Measurements from ENCODE around the gene GPC2.
"Not testable (repeated sequence)": the region's sequence is repeated elsewhere in the genome, so short reads cannot be mapped to it uniquely, and the experiment has no call there.

The GPC2 gene

GRCh38 chr7:100177045-100178001, at the start of gene GPC2, which contains the start of gene STAG3:
TSS of gene GPC2 (minus strand) at chr7:100177381. CDS start at chr7:100177199, 182 bp downstream.
TSS of gene STAG3 (plus strand) at chr7:100177918. CDS start at chr7:100180557, 2,639 bp downstream.
- peak; percentile 96 to 100 (median 99) for DNase-seq (ENCODE audit: low read depth in 2 of 3, low spot score in 1 of 3)

- not testable (repeated sequence) for DNase-seq (ENCODE audit: low read depth in 2 of 3, low spot score in 1 of 3)
These were observed 47.7 kb upstream of the GPC2 start for GRCh38 chr7:100224891-100225290.

DNA sequence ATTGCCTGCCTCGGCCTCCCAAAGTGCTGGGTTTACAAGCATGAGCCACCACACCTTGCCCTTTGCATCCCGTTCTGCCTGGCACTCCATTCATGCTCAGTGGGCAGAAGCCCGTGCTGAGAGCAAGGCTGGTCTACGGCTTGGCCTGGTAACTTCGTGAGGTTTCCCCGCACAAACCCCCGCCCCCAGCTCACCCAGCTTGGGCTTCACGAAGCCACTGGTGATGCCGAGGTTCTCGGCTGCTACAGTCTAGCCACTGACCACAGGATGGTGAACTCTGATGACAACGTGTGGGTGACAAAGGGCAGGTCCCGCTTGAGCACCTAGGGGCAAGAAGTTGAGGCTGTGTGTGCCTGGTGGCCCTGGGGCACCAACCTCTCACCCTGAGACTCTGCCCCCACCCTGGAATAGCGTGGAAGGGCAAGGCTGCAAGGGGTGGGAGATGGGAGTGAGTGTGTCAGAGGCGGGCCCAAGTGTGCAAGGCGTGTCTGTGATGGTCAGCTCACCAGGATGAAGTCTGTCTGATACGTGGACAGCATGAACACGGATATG, 46.3 kb upstream of the GPC2 start:
- not testable (repeated sequence) for DNase-seq (ENCODE audit: low read depth in 2 of 3, low spot score in 1 of 3)

DNA sequence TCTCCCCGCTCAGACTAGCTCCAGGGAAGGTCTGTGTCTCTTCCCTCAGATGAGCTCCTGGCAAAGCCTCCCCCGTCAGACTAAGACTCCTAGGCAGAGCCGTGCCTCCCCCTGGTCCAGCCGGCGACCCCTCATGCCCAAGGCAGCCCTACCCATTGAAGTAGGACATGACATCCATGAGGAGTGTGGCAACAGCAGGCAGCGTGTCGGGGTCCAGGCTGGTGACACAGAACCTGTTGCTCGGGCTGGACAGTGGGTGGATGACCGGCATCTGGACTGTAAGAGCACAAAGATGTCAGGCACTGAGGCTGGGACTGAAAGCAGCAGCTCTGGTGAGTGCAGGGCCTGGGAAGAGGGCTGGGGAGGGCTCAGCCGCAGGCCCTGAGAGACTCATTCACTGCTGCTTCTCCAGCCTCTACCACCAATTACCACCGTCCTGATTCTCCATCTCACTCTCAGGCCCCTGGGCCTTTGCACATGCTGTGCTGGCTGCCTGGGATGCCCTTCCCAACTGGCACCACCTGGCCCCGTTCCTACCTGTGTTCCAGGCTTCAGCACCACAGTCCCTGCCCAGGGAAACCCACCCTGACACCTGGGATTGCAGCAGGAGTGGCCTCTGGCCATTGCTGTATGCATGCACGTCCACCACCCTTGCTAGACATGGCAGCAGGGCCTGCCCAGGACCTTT, 45.4 kb upstream of the GPC2 start:
- DNase-seq (ENCODE audit: low read depth in 2 of 3, low spot score in 1 of 3), result no peak

GRCh38 chr7:100221767-100222444, 44.7 kb upstream of the GPC2 start:
- no peak for DNase-seq (ENCODE audit: low read depth in 2 of 3, low spot score in 1 of 3)

GRCh38 chr7:100221231-100221718, 44.1 kb upstream of the GPC2 start:
- peak; percentile 51 to 67 (median 67) for DNase-seq (ENCODE audit: low read depth in 2 of 3, low spot score in 1 of 3)

DNA sequence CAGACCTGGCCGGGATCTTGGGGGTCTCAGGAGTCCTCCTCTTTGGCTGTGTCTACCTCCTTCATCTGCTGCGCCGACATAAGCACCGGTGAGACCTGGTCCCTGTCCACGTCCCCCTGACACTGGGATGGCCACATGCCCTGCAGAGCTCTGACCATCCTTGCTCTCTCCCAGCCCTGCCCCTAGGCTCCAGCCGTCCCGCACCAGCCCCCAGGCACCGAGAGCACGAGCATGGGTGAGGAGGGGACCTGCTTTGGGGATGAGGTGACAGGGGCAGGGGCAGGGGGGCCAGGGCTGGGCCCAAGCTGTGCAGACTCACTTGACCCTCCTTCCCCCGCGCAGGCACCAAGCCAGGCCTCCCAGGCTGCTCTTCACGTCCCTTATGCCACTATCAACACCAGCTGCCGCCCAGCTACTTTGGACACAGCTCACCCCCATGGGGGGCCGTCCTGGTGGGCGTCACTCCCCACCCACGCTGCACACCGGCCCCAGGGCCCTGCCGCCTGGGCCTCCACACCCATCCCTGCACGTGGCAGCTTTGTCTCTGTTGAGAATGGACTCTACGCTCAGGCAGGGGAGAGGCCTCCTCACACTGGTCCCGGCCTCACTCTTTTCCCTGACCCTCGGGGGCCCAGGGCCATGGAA, 43.5 kb upstream of the GPC2 start:
- DNase-seq (ENCODE audit: low read depth in 2 of 3, low spot score in 1 of 3), result no peak

DNA sequence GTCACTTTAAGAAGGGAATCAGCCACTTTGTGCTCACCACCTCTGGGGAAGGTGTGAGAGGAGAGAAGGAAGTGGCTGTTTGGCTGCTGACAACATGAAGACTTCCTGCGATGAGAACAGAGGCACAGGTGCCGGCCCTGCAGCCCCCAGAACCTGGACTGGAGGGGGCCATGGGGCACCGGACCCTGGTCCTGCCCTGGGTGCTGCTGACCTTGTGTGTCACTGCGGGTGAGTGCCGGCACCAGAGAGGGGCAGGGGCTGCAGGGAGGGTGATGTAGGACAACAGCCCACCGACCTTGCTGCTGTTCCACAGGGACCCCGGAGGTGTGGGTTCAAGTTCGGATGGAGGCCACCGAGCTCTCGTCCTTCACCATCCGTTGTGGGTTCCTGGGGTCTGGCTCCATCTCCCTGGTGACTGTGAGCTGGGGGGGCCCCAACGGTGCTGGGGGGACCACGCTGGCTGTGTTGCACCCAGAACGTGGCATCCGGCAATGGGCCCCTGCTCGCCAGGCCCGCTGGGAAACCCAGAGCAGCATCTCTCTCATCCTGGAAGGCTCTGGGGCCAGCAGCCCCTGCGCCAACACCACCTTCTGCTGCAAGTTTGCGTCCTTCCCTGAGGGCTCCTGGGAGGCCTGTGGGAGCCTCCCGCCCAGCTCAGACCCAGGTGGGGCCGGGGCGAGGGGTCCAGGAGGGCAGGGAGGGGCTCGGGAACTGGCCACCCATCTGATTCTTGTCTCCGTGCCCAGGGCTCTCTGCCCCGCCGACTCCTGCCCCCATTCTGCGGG, 42.8 kb upstream of the GPC2 start, which contains the start of gene PVRIG:
PVRIG (plus strand) TSS at position 149 of the 785 bp plus-strand sequence; CDS start at position 171, 22 bp downstream.
- peak in 1 of 3 donors; percentile 34 for DNase-seq (ENCODE audit: low read depth in 2 of 3, low spot score in 1 of 3)

DNA sequence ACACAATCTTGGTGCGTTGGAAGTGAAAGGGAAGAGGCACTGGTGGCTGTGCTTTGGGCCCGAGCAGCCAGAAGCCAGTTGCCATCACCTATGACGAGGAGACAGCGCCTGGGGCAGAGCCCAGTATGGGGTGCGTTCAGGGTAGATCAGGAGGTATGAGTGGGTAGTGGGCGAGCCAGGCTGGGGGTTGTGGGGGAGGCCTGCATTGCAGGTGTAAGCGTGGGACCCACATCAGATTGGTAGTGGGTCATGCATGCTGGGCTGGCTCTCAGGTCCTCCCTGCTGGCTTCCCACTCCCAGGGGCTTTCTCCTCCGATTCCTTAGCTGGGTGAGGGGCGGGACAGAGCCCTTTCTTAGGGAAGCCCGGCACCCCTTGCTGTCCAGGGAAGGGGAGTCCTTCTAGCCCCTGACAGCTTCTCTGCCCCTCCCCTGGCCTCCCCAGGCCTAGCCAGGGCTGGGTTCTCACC, 42.1 kb upstream of the GPC2 start:
- DNase-seq (ENCODE audit: low read depth in 2 of 3, low spot score in 1 of 3), result no peak

GRCh38 chr7:100217934-100218333, 40.8 kb upstream of the GPC2 start:
- peak; percentile 79 to 88 (median 87) for DNase-seq (ENCODE audit: low read depth in 2 of 3, low spot score in 1 of 3)

DNA sequence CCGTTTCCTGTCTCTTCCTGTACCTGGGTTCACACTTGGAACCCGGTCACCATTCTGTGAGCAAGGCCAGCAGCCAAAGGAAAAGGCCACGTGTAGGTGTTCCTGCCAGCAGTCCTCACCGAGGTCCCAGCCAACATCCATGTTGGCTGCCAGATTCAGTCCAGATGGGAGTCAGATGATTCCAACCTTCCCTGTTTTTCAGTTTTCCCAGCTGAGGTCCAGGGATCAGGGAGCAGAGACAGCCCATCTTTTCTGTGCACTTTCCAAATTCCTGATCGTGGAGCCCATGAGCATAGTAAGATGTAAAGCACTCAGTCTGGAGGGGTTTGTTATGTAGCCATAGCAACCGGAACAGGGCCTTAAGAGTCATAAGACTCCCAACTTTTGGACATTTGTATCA, 38.7 kb upstream of the GPC2 start:
- no peak for DNase-seq (ENCODE audit: low read depth in 2 of 3, low spot score in 1 of 3)

DNA sequence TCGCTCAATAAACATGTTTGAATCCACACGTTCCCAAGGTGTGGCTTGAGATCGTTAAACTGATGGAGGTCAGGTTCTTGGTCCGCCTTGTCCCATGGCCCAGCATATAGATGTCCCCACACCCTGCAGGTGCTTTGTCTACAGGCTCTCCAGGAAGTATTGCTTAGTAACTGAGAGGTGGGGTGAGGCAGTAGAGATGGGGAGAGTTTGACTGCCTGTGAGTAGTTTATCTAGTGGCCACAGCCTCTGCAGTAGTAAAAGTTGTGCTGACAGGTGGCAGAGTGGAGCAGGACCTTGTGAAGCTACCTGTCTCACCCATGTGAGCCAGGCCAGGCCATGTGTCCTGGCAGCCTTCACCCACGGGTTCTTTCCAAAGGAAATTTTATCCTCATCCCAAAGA, 37.2 kb upstream of the GPC2 start:
- not testable (repeated sequence) for DNase-seq (ENCODE audit: low read depth in 2 of 3, low spot score in 1 of 3)

DNA sequence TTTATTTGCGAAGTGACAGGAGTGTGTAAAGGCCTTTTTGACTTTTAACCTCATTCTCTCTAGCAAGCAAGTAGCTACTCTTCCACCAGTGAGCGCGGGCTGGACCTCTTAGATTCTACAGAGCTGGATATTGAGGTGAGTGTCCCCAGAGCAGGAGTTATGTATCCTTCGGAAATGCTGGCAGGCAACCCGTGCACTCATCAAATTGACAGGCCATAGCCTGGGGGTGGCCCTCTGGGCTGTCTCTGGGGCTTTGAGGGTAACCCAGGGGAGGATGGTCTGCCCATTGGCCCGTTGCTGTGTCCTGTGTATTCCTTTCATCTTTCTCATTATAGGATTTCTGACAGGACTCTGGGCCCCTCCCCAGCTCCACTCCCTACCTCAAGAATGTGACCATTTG, 36.5 kb upstream of the GPC2 start:
- no peak for DNase-seq (ENCODE audit: low read depth in 2 of 3, low spot score in 1 of 3)

DNA sequence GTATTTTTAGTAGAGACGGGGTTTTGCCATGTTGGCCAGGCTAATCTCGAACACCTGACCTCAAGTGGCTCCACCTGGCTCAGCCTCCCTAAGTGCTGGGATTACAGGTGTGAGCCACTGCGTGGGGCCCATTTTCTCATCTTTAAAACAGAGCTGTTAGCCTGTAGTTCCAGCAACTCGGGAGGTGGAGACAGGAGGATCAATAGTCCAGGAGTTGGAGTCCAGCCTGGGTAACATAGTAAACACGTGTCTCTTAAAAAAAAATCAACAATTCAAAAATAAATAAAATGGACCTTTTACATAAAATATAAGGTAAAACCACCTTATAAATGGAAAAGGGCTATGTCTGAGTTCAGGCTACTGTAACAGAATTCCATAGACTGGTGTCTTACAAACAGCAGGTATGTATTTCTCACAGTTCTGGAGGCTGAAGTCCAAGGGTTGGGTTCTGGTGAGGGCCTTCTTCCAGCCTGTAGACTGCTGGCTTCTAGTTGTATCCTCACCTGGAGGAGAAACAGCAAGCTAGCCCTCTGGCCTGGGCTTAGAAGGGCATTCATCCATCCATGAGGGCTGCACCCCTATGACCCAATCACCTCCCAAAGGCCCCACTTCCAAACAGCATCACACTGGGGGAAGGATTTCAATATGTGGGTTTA, 35.6 kb upstream of the GPC2 start:
- DNase-seq (ENCODE audit: low read depth in 2 of 3, low spot score in 1 of 3), result no peak

GRCh38 chr7:100211342-100211780, 34.2 kb upstream of the GPC2 start:
- peak in 1 of 3 donors; percentile 16 for DNase-seq (ENCODE audit: low read depth in 2 of 3, low spot score in 1 of 3)

DNA sequence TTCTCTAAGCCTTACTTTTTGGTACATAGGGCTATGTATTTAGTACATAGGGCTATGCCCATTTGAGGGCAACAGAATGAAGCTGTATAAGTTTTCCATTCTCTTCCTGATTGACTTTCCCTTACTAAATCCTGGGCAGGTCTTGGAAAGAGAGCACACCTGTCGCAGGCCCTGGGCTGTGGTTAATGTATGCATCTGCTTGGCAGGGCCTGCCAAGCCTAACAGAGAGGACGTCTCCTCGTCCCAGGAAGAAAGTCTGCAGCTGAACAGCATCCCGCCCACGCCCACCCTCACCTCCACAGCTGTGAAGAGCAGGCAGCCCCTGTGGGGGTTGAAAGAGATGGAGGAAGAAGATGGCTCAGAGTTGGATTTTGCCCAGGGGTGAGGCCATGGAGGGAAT, 33.6 kb upstream of the GPC2 start:
- DNase-seq (ENCODE audit: low read depth in 2 of 3, low spot score in 1 of 3), result no peak

GRCh38 chr7:100209493-100209892, 32.3 kb upstream of the GPC2 start:
- DNase-seq (ENCODE audit: low read depth in 2 of 3, low spot score in 1 of 3), result no peak

GRCh38 chr7:100208911-100209408, 31.8 kb upstream of the GPC2 start:
- DNase-seq (ENCODE audit: low read depth in 2 of 3, low spot score in 1 of 3), result peak in 2 of 3 donors; percentile 41

DNA sequence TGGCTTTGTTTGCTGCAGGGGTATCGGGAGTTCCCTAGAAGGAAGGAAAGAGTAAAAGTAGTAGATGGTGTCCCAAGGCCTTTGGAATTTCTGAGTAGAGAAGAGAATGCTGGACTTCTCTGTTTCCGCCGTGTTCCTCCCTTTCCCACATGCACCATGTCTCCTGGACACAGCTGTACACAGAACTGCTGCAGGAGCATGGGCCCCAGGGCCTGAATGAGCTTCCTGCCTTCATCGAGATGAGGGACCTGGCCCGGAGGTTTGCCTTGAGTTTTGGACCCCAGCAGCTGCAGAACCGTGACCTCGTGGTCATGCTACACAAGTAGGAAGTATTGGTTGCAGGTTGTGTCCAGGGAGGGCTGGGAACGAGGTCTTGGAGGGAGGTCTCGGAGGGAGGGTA, 27.3 kb upstream of the GPC2 start:
- DNase-seq (ENCODE audit: low read depth in 2 of 3, low spot score in 1 of 3), result no peak
